Ovary (tissue), 9 donors: ENCODE data around the gene KIF3C. TPM values are rescaled to one million over a fixed set of nuclear protein-coding genes. Genes with fewer than 3 reads are reported as not detected.

ENCODE experiments used
- DNase-seq, 5 donors: peaks; one replicate each; pipeline ENCODE4 v3.0.0-alpha.2; 2019 to 2020
- H3K27ac ChIP-seq, 2 donors: fragments of 200-600 bp; one replicate each; pipeline versions ENCODE4 v1.5.1 to v1.8.0; 2019 to 2022
- H3K27me3 ChIP-seq: fragments of 200-600 bp; one replicate; pipeline ENCODE4 v1.8.0; 2022
- H3K36me3 ChIP-seq: fragments of 200-600 bp; sonication (generic); one replicate; pipeline ENCODE4 v1.5.1; 2019
- H3K4me1 ChIP-seq: one replicate; pipeline ENCODE4 v1.8.1; 2013; ENCODE audit warnings: mild to moderate bottlenecking, moderate library complexity; ENCODE audit not compliant: insufficient read depth
- H3K4me3 ChIP-seq: fragments of 200-600 bp; sonication (generic); one replicate; pipeline ENCODE4 v1.5.1; 2017
- H3K9me3 ChIP-seq, 2 donors: fragments of 200-600 bp in 1 of 2; sonication (generic) in 1 of 2; one replicate each; pipeline versions ENCODE4 v1.5.1 to v1.8.1; 2013 to 2019; ENCODE audit warnings: mild to moderate bottlenecking in 1 of 2, moderate library complexity in 1 of 2
- EP300 ChIP-seq: sonication (generic); formaldehyde crosslinking; IDR thresholded peaks from one replicate; pipeline ENCODE4 v1.6.1; 2017; ENCODE audit warnings: antibody characterized with exemption
- POLR2A ChIP-seq: fragments of 450-650 bp; IDR thresholded peaks from one replicate; pipeline ENCODE4 v1.6.1; 2017; ENCODE audit warnings: antibody characterized with exemption, mild to moderate bottlenecking, moderate library complexity
- WGBS, 3 donors: extraction: QIAGEN DNeasy Blood & Tissue Kit in 1 of 3; methylation state at CpG; one replicate each; pipeline versions ENCODE4 v1.1.5 to v1.1.7; 2013 to 2017; 5-methylcytosine and 5-hydroxymethylcytosine counted together
- intact Hi-C, 4 donors: fragments of 100-400 bp; cut with DNase I; formaldehyde crosslinking; loops; one replicate each; pipeline versions ENCODE4 v1.11.0 to v1.15.1; 2022 to 2023
- polyA plus RNA-seq, 2 donors: library from polyadenylated mRNA; stranded (reverse); fragments of 200-250 nt in 1 of 2; fragments of 350-450 nt in 1 of 2; fragmentation: Illumina TruSeq in 1 of 2; extraction: RNeasy Lipid Tissue Mini Kit (QIAGEN cat#74804) in 1 of 2; gene quantifications; one replicate each; pipeline ENCODE4 v1.2.3, GENCODE V29; 2013 to 2014
- total RNA-seq, 7 donors: library from RNA; depleted of rRNA in 2 of 7; stranded (reverse); fragments of >200 nt in 2 of 7; fragmentation: NEBNext Ultra II Directional in 3 of 7; extraction: Animal tissue kit (Norgen Biotek cat#: 25700) in 3 of 7; gene quantifications; one replicate each; pipeline versions ENCODE4 v1.1.0 to v1.2.4, GENCODE V29; 2016 to 2023
- TF ChIP-seq, protein P1 (sequence below), 3 donors: fragments of 450-650 bp in 2 of 3; fragments of 200-600 bp in 1 of 3; IDR thresholded peaks; one replicate each; pipeline versions ENCODE4 v1.5.1 to v1.8.0; 2016 to 2022; ENCODE audit warnings: antibody characterized with exemption in 3 of 3, mild to moderate bottlenecking in 1 of 3
- donor health status: DM: no; HTN: no; CAD: no; lungs with moderate emphysema.
- donor health status: DM: no; HTN: no; CAD: no.
- donor health status: Bipolar disorder and iron deficiency.
- donor health status: DM: yes; HTN: yes; CAD: no.
- donor health status: DM: no; HTN: no; CAD: no.
- donor health status: DM: yes; HTN: yes; CAD: no.

KIF3C gene
- total and polyA plus RNA-seq, 9 donors, result 5.1 to 16.0 (median 8.1) TPM

DNA sequence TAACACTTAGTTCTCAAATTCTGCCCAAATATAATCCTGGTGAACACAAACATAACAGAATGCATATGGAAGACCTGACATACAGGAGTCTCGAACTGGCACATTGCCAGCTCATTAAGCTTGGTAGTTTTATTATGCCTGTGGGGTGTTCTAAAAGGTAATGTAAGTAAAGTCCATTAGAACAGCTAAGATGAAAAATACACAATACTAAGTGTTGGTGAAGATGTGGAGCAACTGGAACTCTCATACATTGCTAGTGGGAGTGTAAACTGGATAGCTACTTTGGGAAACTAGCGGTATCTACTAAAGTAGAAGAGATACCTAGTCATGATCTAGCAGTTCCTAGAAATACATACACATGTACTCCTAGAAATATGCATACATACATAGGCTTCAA lies 27.3 kb upstream of the KIF3C start:
- 70 to 83% (median 78%) methylated on average over 2 of the region's 2 CpGs for WGBS, 3 donors
- no peaks in the 10 kb centered on the region for H3K9me3 ChIP-seq
- no peak overlapping the region for H3K27ac ChIP-seq
- no peaks in the 10 kb centered on the region for H3K36me3 ChIP-seq
- no peaks in the 10 kb centered on the region for H3K27me3 ChIP-seq
- H3K4me3 ChIP-seq, result no peak overlapping the region
- TF ChIP-seq, protein P1, sequence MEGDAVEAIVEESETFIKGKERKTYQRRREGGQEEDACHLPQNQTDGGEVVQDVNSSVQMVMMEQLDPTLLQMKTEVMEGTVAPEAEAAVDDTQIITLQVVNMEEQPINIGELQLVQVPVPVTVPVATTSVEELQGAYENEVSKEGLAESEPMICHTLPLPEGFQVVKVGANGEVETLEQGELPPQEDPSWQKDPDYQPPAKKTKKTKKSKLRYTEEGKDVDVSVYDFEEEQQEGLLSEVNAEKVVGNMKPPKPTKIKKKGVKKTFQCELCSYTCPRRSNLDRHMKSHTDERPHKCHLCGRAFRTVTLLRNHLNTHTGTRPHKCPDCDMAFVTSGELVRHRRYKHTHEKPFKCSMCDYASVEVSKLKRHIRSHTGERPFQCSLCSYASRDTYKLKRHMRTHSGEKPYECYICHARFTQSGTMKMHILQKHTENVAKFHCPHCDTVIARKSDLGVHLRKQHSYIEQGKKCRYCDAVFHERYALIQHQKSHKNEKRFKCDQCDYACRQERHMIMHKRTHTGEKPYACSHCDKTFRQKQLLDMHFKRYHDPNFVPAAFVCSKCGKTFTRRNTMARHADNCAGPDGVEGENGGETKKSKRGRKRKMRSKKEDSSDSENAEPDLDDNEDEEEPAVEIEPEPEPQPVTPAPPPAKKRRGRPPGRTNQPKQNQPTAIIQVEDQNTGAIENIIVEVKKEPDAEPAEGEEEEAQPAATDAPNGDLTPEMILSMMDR (IDR thresholded peaks at IDR 0.05), result no peak
- TF ChIP-seq EP300 (no peak), POLR2A (no peak)
- DNase-seq, result no peak
- no peaks in the 10 kb centered on the region for H3K4me1 ChIP-seq
- intact Hi-C loops, result no loop called here

DNA sequence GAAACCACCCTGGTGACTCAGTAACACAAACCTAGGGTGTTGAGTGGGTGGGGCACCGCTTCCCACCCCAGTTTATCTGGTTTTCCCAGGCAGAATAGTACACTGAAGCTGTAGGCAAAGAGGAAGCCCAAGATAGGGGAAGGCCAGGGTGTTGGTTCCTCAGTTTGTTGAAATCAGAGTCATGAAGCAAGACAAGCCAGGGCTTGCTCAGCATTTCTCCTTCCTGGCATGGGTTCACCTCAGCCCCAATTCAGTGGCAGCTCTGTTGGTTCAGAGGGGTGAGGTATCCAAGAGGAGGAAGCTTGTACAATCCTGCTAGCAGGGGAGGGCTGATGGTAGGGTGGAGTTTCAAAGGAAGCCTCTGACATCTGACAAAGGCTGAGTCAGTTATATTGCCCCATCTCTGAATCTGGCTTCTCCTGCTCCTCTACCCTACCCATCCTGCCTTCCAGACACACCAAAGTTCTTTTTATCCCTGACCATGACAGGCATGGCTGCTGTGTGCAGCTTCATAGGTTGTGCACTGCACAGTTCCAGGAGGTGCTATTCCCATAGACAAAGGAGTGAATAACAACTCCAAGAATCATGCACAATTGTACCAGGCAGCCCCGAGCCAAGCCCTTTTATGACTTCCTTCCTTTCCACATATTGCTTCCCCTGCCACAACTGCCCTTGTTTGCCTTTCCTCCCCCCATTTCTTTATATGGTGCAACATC lies 26.7 kb upstream of the KIF3C start:
- TF ChIP-seq, protein P1 (IDR thresholded peaks at IDR 0.05), result no peak
- TF ChIP-seq POLR2A (no peak), EP300 (no peak)
- Histone ChIP-seq H3K9me3 (no peaks in the 10 kb centered on the region), H3K27me3 (no peaks in the 10 kb centered on the region), H3K36me3 (no peaks in the 10 kb centered on the region), H3K27ac (no peak overlapping the region), H3K4me1 (no peaks in the 10 kb centered on the region), H3K4me3 (no peak overlapping the region)
- intact Hi-C loops, result no loop called here
- no peak for DNase-seq
- WGBS, 3 donors, result 89 to 94% (median 91%) methylated on average over 2 of the region's 2 CpGs

DNA sequence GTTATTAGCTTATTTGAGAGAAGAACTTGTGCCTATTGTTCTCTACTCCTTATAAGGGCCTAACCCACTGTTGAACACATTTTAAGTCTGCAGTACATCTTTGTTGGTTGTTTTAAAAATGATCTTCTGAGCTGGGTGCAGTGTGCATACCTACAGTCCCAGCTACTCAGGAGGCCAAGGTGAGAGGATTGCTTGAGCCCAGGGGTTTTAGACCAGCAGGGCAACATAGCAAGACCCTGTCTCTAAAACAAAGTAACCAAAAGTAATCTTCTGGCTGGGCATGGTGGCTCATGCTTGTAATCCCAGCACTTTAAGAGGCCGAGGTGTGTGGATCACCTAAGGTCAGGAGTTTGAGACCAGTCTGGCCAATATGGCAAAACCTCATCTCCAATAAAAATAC lies 25.8 kb upstream of the KIF3C start:
- Histone ChIP-seq H3K27ac (no peak overlapping the region), H3K36me3 (no peaks in the 10 kb centered on the region), H3K4me3 (no peak overlapping the region), H3K4me1 (no peaks in the 10 kb centered on the region), H3K27me3 (no peaks in the 10 kb centered on the region), H3K9me3 (no peaks in the 10 kb centered on the region)
- TF ChIP-seq, protein P1 (IDR thresholded peaks at IDR 0.05), result no peak
- TF ChIP-seq POLR2A (no peak), EP300 (no peak)
- intact Hi-C loops, result no loop called here
- 92 to 100% (median 93%) methylated on average over 1 of the region's 1 CpG for WGBS, 3 donors
- no peak for DNase-seq

DNA sequence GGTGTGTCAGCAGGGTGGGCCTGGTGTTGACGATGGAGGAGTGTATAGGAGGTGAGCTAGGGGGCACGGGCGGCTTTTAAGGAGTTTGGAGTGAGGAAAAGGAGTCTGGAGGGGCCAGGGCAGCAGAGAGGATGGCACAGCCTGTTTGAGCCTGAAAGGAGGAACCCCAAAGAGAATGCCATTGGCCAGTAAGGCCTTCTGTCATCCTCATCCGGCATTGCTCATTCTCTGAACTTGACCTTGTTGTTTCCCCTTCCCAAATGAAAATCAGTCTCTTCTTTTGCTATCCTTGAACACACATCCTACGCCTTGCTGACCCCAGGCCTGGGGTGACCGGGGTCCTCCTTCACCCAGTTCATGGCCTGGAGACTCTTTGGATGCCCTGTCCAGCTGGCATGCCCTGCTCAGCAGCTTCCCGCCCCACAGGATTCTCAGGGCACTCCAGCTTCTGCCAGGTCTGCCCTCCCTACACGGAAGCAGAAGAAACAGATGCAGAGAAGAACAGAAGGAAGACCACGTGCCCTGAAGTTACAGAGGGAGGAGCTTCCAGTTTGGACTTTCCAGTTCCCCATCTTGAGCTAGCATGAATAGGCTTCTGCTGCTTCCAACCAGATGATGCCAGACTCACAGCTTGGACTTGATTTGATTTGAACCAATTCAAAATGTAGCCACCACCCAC lies 20.5 kb upstream of the KIF3C start:
- 79 to 82% (median 80%) methylated on average over 9 of the region's 9 CpGs for WGBS, 3 donors

More for the DNA sequence above, 20.5 kb upstream of the KIF3C start:
- Histone ChIP-seq H3K9me3 (no peaks in the 10 kb centered on the region), H3K4me3 (no peak overlapping the region), H3K27me3 (no peaks in the 10 kb centered on the region), H3K36me3 (no peaks in the 10 kb centered on the region), H3K4me1 (peaks cover 9% of the 10 kb centered on the region), H3K27ac (no peak overlapping the region)
- TF ChIP-seq, protein P1 (IDR thresholded peaks at IDR 0.05), result no peak
- TF ChIP-seq EP300 (no peak), POLR2A (no peak)
- DNase-seq, result no peak
- intact Hi-C loops, result no loop called here
